Measurements from ENCODE around the gene GIMAP2.

DNA sequence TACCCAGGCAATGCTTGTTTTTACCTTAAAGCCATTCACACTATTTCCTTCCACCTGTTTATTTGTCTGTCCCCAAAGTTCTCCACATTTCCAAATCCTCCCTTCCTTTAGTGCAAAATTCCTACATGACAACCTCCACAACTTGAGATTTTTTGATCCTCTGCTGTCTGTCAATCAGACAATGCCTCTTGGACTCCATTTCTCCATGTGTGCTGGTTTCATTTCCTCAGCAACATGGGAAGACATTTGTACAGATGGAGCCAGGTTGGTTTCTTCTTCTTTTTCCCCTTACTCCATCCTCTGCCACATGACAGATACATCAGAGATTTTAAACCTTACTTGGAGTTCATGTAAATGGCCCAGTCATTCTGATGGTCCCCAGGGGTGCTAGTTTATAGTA is 19.1 kb upstream of the GIMAP2 start:
- TF ChIP-seq, protein P1, sequence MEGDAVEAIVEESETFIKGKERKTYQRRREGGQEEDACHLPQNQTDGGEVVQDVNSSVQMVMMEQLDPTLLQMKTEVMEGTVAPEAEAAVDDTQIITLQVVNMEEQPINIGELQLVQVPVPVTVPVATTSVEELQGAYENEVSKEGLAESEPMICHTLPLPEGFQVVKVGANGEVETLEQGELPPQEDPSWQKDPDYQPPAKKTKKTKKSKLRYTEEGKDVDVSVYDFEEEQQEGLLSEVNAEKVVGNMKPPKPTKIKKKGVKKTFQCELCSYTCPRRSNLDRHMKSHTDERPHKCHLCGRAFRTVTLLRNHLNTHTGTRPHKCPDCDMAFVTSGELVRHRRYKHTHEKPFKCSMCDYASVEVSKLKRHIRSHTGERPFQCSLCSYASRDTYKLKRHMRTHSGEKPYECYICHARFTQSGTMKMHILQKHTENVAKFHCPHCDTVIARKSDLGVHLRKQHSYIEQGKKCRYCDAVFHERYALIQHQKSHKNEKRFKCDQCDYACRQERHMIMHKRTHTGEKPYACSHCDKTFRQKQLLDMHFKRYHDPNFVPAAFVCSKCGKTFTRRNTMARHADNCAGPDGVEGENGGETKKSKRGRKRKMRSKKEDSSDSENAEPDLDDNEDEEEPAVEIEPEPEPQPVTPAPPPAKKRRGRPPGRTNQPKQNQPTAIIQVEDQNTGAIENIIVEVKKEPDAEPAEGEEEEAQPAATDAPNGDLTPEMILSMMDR (IDR thresholded peaks at IDR 0.05 in 8 of 11, conservative IDR thresholded peaks at IDR 0.05 in 3 of 11), result no peak
- TF ChIP-seq POLR2A (IDR thresholded peaks at IDR 0.05), result no peak
